Kidney (tissue), 14 donors: ENCODE data around the gene DPH2. TPM values are rescaled to one million over a fixed set of nuclear protein-coding genes. Genes with fewer than 3 reads are reported as not detected.

ENCODE experiments used
- DNase-seq, 5 donors: peaks; one replicate each; pipeline ENCODE4 v3.0.0-alpha.2; 2013 to 2020
- FAIRE-seq: peaks from 2 replicates; lab custom pipeline; 2012; peaks lifted over from hg19 to GRCh38; lab: Jason Lieb, UNC
- H3K27ac ChIP-seq, 2 donors: one replicate each; pipeline ENCODE4 v1.7.0; 2013; ENCODE audit warnings: low read depth in 2 of 2, low read length in 2 of 2, inconsistent platforms in 1 of 2
- H3K27me3 ChIP-seq: one replicate; pipeline ENCODE4 v1.7.1; 2013; ENCODE audit warnings: low read length, inconsistent platforms; ENCODE audit not compliant: control insufficient read depth, insufficient read depth
- H3K36me3 ChIP-seq, 3 donors: one replicate each; pipeline versions ENCODE4 v1.7.0 to v1.7.1; 2013; ENCODE audit warnings: low read length in 3 of 3, control low read depth in 1 of 3, inconsistent platforms in 1 of 3; ENCODE audit not compliant: insufficient read depth in 3 of 3, control insufficient read depth in 2 of 3
- H3K4me1 ChIP-seq, 3 donors: one replicate each; pipeline versions ENCODE4 v1.7.0 to v1.7.1; 2013; ENCODE audit warnings: low read length in 3 of 3, inconsistent platforms in 1 of 3, low read depth in 1 of 3; ENCODE audit not compliant: control insufficient read depth in 2 of 3, insufficient read depth in 2 of 3
- H3K4me3 ChIP-seq, 3 donors: one replicate each; pipeline versions ENCODE4 v1.7.0 to v1.8.1; 2013; ENCODE audit warnings: low read length in 3 of 3, control low read depth in 1 of 3, inconsistent platforms in 1 of 3
- H3K9ac ChIP-seq, 3 donors: one replicate each; pipeline versions ENCODE4 v1.7.0 to v1.7.1; 2013; ENCODE audit warnings: low read length in 3 of 3, control low read depth in 1 of 3, inconsistent platforms in 1 of 3
- H3K9me3 ChIP-seq, 3 donors: one replicate each; pipeline versions ENCODE4 v1.7.0 to v1.7.1; 2013; ENCODE audit warnings: low read length in 3 of 3, control low read depth in 1 of 3, inconsistent platforms in 1 of 3; ENCODE audit not compliant: control insufficient read depth in 2 of 3, insufficient read depth in 1 of 3
- intact Hi-C: fragments of 100-400 bp; cut with DNase I; formaldehyde crosslinking; loops from one replicate; pipeline ENCODE4 v1.11.1; 2022
- polyA plus RNA-seq: library from polyadenylated mRNA; stranded (reverse); fragments of 350-450 nt; fragmentation: Illumina TruSeq; extraction: RNeasy Lipid Tissue Mini Kit (QIAGEN cat#74804); gene quantifications from one replicate; pipeline ENCODE4 v1.2.3, GENCODE V29; 2014; ENCODE audit warnings: low read depth, low replicate concordance; ENCODE audit not compliant: insufficient read depth
- total RNA-seq: library from RNA; stranded (reverse); fragmentation: NEBNext Ultra II Directional; extraction: Animal tissue kit (Norgen Biotek cat#: 25700); gene quantifications from one replicate; pipeline ENCODE4 v1.2.1, GENCODE V29; 2021
- TF ChIP-seq, protein P1 (sequence below): IDR thresholded peaks from 3 replicates; pipeline ENCODE4 v1.5.1; 2012; ENCODE audit warnings: mild to moderate bottlenecking, moderate library complexity, borderline replicate concordance; ENCODE audit not compliant: insufficient read depth; ENCODE audit errors: extremely low read depth
- donor health status: control.
- donor health status: control.
- donor health status: control.
- donor health status: control.
- donor health status: control.
- donor health status: DM: yes; HTN: yes; CAD: no.
- donor health status: Normal renal cell carcinoma (clear cell type).

DPH2 gene
- total and polyA plus RNA-seq, 2 donors from 2014 or later = 15.9 to 24.0 TPM

DNA sequence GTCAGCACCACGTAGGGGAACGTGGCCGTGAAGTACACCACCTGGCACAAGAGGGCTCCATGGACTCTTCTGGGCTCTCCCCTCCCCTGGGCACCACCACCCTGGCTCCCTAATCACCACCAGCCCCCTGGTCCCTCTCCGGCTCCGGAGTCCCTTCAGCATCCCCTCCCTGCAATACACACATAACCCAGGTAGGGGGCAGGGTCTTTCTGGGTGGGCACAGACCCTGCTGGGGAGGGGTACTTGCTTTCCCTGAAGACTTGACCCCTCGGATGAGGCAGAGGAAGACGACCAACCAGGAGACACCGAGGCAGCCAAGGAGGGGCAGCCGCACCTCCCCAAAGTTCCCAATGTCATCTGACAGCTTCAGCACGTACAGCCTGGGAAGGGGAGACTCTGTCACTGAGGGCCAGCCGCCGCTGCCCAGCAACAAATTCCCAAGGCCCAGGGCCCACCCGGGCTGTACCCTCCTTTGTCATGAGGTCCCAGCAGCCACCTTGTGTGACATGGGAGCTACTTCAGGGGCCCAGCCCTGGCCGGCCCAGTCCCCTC, 32.9 kb downstream of the DPH2 start:
- DNase-seq = no peak
- no peaks in the 10 kb centered on the region for H3K36me3 ChIP-seq
- H3K27me3 ChIP-seq = no peaks in the 10 kb centered on the region
- no peak for FAIRE-seq
- no peak overlapping the region for H3K4me3 ChIP-seq
- H3K4me1 ChIP-seq = peaks cover 0 to 5% (median 0%) of the 10 kb centered on the region in 3 donors
- intact Hi-C loops = no loop called here
- no peak overlapping the region for H3K9ac ChIP-seq
- no peak overlapping the region for H3K27ac ChIP-seq
- H3K9me3 ChIP-seq = no peaks in the 10 kb centered on the region
- TF ChIP-seq, protein P1, sequence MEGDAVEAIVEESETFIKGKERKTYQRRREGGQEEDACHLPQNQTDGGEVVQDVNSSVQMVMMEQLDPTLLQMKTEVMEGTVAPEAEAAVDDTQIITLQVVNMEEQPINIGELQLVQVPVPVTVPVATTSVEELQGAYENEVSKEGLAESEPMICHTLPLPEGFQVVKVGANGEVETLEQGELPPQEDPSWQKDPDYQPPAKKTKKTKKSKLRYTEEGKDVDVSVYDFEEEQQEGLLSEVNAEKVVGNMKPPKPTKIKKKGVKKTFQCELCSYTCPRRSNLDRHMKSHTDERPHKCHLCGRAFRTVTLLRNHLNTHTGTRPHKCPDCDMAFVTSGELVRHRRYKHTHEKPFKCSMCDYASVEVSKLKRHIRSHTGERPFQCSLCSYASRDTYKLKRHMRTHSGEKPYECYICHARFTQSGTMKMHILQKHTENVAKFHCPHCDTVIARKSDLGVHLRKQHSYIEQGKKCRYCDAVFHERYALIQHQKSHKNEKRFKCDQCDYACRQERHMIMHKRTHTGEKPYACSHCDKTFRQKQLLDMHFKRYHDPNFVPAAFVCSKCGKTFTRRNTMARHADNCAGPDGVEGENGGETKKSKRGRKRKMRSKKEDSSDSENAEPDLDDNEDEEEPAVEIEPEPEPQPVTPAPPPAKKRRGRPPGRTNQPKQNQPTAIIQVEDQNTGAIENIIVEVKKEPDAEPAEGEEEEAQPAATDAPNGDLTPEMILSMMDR = no peak

DNA sequence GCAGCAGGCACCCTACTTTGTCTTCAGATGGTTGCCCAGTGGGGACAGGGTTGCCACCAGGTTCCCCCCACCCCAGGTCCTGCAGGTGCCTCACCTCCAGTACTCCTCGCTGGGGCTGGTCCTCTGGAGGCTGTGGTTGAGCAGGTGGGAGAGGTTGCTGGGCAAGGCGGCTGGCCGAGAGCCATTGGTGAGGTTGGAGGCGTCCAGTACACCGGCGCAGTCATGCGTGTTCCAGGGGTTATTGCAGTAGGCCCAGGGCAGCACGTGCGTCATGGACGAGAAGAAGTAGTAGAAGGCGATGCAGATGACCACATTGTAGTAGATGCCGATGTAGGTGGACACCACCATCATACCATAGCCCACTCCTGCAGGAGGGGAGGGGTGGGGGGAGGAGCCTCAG, 38.4 kb downstream of the DPH2 start:
- DNase-seq (no peak), FAIRE-seq (no peak)
- Histone ChIP-seq H3K4me3 (no peak overlapping the region), H3K4me1 (peaks cover 0 to 3% (median 0%) of the 10 kb centered on the region in 3 donors), H3K27ac (no peak overlapping the region), H3K9ac (no peak overlapping the region), H3K27me3 (no peaks in the 10 kb centered on the region), H3K36me3 (no peaks in the 10 kb centered on the region), H3K9me3 (no peaks in the 10 kb centered on the region)
- intact Hi-C loops = no loop called here
- TF ChIP-seq, protein P1 = no peak

DNA sequence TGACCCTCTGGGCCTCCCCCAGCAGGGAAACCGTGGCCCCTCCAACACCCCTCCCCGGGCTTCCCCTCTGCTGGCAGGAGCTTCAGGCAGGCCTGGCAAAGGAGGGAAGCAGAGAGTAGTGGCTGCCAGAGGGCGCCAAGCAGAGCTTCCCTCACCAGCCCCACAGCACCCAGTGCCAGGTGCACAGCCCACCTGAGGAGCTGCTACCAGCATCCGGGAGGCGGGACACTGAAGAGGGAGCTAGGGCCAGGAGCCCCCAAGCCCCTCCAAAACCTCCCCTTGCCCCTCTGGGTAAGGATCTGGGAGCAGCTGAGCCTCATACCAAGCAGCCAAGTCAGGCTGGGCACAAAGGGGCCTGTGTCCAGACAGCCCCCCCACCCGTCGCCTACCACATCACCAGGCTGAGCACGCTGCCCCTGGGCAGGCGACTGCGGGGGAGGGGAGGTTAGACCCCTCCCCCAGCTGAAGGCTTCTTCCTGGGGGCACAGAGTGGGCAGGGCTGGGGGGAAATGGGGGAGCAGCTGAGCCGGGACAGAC, 41.2 kb downstream of the DPH2 start:
- Histone ChIP-seq H3K27me3 (no peaks in the 10 kb centered on the region), H3K9ac (no peak overlapping the region), H3K9me3 (no peaks in the 10 kb centered on the region), H3K36me3 (no peaks in the 10 kb centered on the region), H3K27ac (no peak overlapping the region), H3K4me1 (peaks cover 0 to under 1% (median 0%) of the 10 kb centered on the region in 3 donors), H3K4me3 (no peak overlapping the region)
- intact Hi-C loops = no loop called here
- FAIRE-seq (no peak), DNase-seq (no peak)
- TF ChIP-seq, protein P1 = no peak
